ENCODE measurements around the gene SLC22A9. TPM values are rescaled to one million over a fixed set of nuclear protein-coding genes. Genes with fewer than 3 reads are reported as not detected.

The SLC22A9 gene
- total RNA-seq, 6 experiments from 2014 or later = 12.5 to 19.4 (median 15.3) TPM

- no peak for TF ChIP-seq CTCF (IDR thresholded peaks at IDR 0.05)
- no peak for TF ChIP-seq POLR2A (IDR thresholded peaks at IDR 0.05)
- intact Hi-C loops (cut with DNase I) = no loop called here
- no peaks in the 10 kb centered on the region for H3K4me1 ChIP-seq
- no peaks in the 10 kb centered on the region for H3K27me3 ChIP-seq
- H3K27ac ChIP-seq = no peak overlapping the region
- H3K4me3 ChIP-seq = no peak overlapping the region
- no peaks in the 10 kb centered on the region for H3K36me3 ChIP-seq
- no peaks in the 10 kb centered on the region for H3K9me3 ChIP-seq
- DNase-seq (no peak), ATAC-seq (no peak)
- WGBS (ENCODE audit: insufficient coverage, low coverage, low lambda C conversion rate, missing lambda C conversion rate) = 77% methylated on average over 2 of the region's 6 CpGs
These were observed 90.0 kb downstream of the SLC22A9 start for GRCh38 chr11:63459586-63459985.

Other genes starting within 250 kb of the SLC22A9 start
- gene SLC22A24, start 225.6 kb upstream of the SLC22A9 start, total RNA-seq = under 1 TPM in 4 of 6 experiments, not detected in 2; 0.11 to 0.25 (median 0.16) TPM
- gene SLC22A25, start 126.2 kb upstream of the SLC22A9 start, total RNA-seq = 10 to 100 TPM in 5 of 6 experiments, 1 to 10 TPM in 1; 9.0 to 39.0 (median 14.7) TPM
- gene PLAAT5, start 121.4 kb downstream of the SLC22A9 start, total RNA-seq = not detected
- gene LGALS12, start 136.3 kb downstream of the SLC22A9 start, total RNA-seq = under 1 TPM in 1 of 6 experiments, not detected in 5; 0.15 TPM
- gene PLAAT4, start 167.0 kb downstream of the SLC22A9 start, total RNA-seq = 10 to 100 TPM; 15.9 to 56.8 (median 47.0) TPM
- 1 to 10 TPM in 2 of 6 experiments, under 1 TPM in 1, not detected in 3; 0.42 to 2.2 (median 1.1) TPM for gene PLAAT2, start 193.6 kb downstream of the SLC22A9 start, total RNA-seq
- 10 to 100 TPM; 24.4 to 76.1 (median 52.2) TPM for gene PLAAT3, start 244.6 kb downstream of the SLC22A9 start, total RNA-seq